MM.1S (cell line): ENCODE results near the gene TPH2.

Experiments used
- DNase-seq: peaks from one replicate; pipeline ENCODE4 v3.0.0-alpha.2; 2015
- H2AFZ ChIP-seq: fragments of 300-600 bp; sonication (generic); 2 replicates; pipeline ENCODE4 v1.6.0; 2016; ENCODE audit warnings: antibody characterized with exemption, low read length
- H3F3A ChIP-seq: fragments of 300-600 bp; sonication (generic); 2 replicates; pipeline ENCODE4 v1.6.1; 2016; ENCODE audit warnings: mild to moderate bottlenecking, antibody characterized with exemption, low read length, moderate library complexity, mixed read lengths; ENCODE audit not compliant: insufficient read depth
- H3K27ac ChIP-seq: fragments of 300-600 bp; sonication (generic); 2 replicates; pipeline ENCODE4 v1.5.1; 2016; ENCODE audit warnings: mild to moderate bottlenecking, low read length
- H3K27me3 ChIP-seq: fragments of 300-600 bp; sonication (generic); replicated peaks from 2 replicates; pipeline ENCODE4 v1.6.0; 2016; ENCODE audit warnings: low read length; ENCODE audit not compliant: insufficient read depth
- H3K36me3 ChIP-seq: fragments of 300-600 bp; sonication (generic); replicated peaks from 2 replicates; pipeline ENCODE4 v1.6.1; 2016; ENCODE audit warnings: mild to moderate bottlenecking, low read length, mixed read lengths; ENCODE audit not compliant: insufficient read depth
- H3K4me1 ChIP-seq: fragments of 300-600 bp; sonication (generic); 2 replicates; pipeline ENCODE4 v1.6.1; 2016; ENCODE audit warnings: low read length, mixed read lengths
- H3K4me2 ChIP-seq: fragments of 300-600 bp; sonication (generic); 2 replicates; pipeline ENCODE4 v1.6.0; 2016; ENCODE audit warnings: low read depth, low read length
- H3K4me3 ChIP-seq: fragments of 300-600 bp; sonication (generic); 2 replicates; pipeline ENCODE4 v1.5.1; 2016; ENCODE audit warnings: low read length, mixed read lengths
- H3K79me2 ChIP-seq: fragments of 300-600 bp; sonication (generic); 2 replicates; pipeline ENCODE4 v1.6.1; 2016; ENCODE audit warnings: mixed run types, low read length, mixed read lengths
- H3K9ac ChIP-seq: fragments of 300-600 bp; sonication (generic); 2 replicates; pipeline ENCODE4 v1.6.1; 2016; ENCODE audit warnings: low read length, mixed read lengths
- H3K9me2 ChIP-seq: fragments of 300-600 bp; sonication (generic); replicated peaks from 2 replicates; pipeline ENCODE4 v1.6.1; 2016; ENCODE audit warnings: mild to moderate bottlenecking, low read length, mixed read lengths; ENCODE audit not compliant: insufficient read depth
- H3K9me3 ChIP-seq: fragments of 300-600 bp; sonication (generic); replicated peaks from 2 replicates; pipeline ENCODE4 v1.6.1; 2016; ENCODE audit warnings: mild to moderate bottlenecking, low read length, mixed read lengths; ENCODE audit not compliant: insufficient read depth
- H4K20me1 ChIP-seq: fragments of 300-600 bp; sonication (generic); 2 replicates; pipeline ENCODE4 v1.6.1; 2016; ENCODE audit warnings: mild to moderate bottlenecking, low read length, moderate library complexity, mixed read lengths; ENCODE audit not compliant: insufficient read depth
- CTCF ChIP-seq: fragments of 300-600 bp; sonication (generic); IDR thresholded peaks from 2 replicates; pipeline ENCODE4 v1.5.1; 2016; ENCODE audit warnings: antibody characterized with exemption, low read length, mixed read lengths
- EZH2 ChIP-seq: fragments of 300-600 bp; sonication (generic); optimal IDR thresholded peaks from 2 replicates; pipeline ENCODE3; 2017; ENCODE audit warnings: low read depth, mild to moderate bottlenecking, antibody characterized with exemption, low read length, mixed read lengths
- EZH2phosphoT487 ChIP-seq: fragments of 300-600 bp; sonication (generic); IDR thresholded peaks from 2 replicates; pipeline ENCODE4 v1.6.1; 2018; ENCODE audit warnings: antibody characterized with exemption, low read length

Gene TPH2

DNA sequence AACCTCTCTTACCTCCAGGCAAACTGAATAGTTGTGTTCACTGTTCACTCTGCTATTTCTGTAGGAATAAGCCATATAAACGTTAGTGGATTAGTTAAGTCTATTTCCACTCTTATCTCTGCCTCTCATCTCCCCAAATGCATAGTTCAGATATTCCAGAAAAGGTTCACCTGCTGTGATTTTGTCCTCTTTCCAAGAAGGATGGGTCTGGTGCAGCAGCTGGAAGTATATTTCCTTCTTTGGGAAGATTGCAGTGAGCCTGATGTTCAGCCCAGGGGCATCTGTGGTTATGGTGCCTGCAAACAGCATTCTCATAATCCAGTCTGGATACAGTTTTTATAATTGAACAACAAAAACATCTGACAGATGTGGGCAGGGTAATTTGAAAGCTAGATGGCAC lies 97.7 kb downstream of the TPH2 start:
- Histone ChIP-seq H3K9me2 (no peaks in the 10 kb centered on the region), H3K9ac (no peak overlapping the region), H3K27me3 (no peaks in the 10 kb centered on the region), H3K4me2 (no peak overlapping the region), H3K36me3 (no peaks in the 10 kb centered on the region), H3K79me2 (no peaks in the 10 kb centered on the region), H3K4me3 (no peak overlapping the region), H3K4me1 (no peaks in the 10 kb centered on the region), H2AFZ (no peak overlapping the region), H3F3A (no peaks in the 10 kb centered on the region), H3K27ac (no peak overlapping the region), H4K20me1 (no peaks in the 10 kb centered on the region), H3K9me3 (no peaks in the 10 kb centered on the region)
- no peak for DNase-seq
- TF ChIP-seq EZH2 (no peak), CTCF (no peak), EZH2phosphoT487 (no peak)

- Histone ChIP-seq H3K9me2 (no peaks in the 10 kb centered on the region), H3K79me2 (no peaks in the 10 kb centered on the region), H3K9ac (no peak overlapping the region), H3K4me3 (no peak overlapping the region), H3K4me1 (no peaks in the 10 kb centered on the region), H3K27ac (no peak overlapping the region), H4K20me1 (no peaks in the 10 kb centered on the region), H3K4me2 (no peak overlapping the region), H3F3A (no peaks in the 10 kb centered on the region), H3K9me3 (no peaks in the 10 kb centered on the region), H2AFZ (no peak overlapping the region), H3K27me3 (no peaks in the 10 kb centered on the region), H3K36me3 (no peaks in the 10 kb centered on the region)
- DNase-seq = no peak
- no peak for TF ChIP-seq EZH2phosphoT487
- TF ChIP-seq CTCF = no peak
- no peak for TF ChIP-seq EZH2
Observed at GRCh38 chr12:72037006-72037795, 98.6 kb downstream of the TPH2 start.

DNA sequence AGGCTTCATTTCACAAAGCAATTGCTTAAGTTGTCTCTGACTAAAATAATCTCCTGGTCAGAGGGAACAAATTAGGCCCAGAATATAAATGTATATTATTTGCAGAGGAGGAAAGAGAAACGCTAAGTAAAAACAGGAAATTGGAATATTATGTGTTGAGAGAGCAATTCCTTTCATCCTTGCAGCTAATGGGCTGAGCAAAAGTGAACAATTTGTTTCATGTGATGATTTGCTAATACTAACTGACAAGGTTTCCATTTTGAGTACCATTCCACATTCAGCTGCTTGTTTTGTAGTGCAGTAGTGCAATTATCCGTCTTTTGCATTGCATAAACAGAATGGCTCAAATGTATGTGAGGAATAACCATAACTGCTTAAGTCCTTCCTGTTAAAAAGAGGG lies 103.2 kb downstream of the TPH2 start:
- Histone ChIP-seq H3K4me2 (no peak overlapping the region), H3K4me1 (no peaks in the 10 kb centered on the region), H3K9me2 (no peaks in the 10 kb centered on the region), H3K27ac (no peak overlapping the region), H3K27me3 (no peaks in the 10 kb centered on the region), H3F3A (no peaks in the 10 kb centered on the region), H4K20me1 (no peaks in the 10 kb centered on the region), H3K9me3 (no peaks in the 10 kb centered on the region), H2AFZ (no peak overlapping the region), H3K36me3 (no peaks in the 10 kb centered on the region), H3K9ac (no peak overlapping the region), H3K4me3 (no peak overlapping the region), H3K79me2 (no peaks in the 10 kb centered on the region)
- TF ChIP-seq CTCF (no peak), EZH2 (no peak), EZH2phosphoT487 (no peak)
- no peak for DNase-seq
